ENCODE results near the gene PPFIBP1. TPM values are rescaled to one million over a fixed set of nuclear protein-coding genes. Genes with fewer than 3 reads are reported as not detected.
"Not testable (repeated sequence)": the region's sequence is repeated elsewhere in the genome, so short reads cannot be mapped to it uniquely, and the experiment has no call there.

Gene PPFIBP1
- total RNA-seq, 2 donors from 2014 or later = 65.2 to 66.0 TPM

DNA sequence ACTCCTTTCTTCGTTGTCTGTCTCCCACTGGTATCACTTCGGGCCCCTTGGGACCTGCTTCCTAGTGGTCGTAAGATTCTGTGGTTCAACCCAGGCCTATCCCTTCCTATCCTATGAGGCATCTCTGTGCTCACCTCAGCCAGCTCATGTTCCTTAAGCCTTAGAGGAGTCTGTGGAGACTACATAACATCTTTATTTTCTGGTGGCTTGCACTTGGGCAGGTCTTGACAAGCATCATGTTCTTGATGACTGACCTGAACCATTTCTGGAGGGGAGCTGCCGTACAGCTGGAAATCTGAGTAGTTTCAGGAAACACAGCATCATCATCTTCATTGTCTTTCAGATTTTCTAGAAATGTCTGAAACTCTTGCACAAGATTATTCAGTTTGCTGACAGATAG, 69.3 kb downstream of the PPFIBP1 start:
- no peak overlapping the region for H3K4me3 ChIP-seq
- DNase-seq (ENCODE audit: low spot score) = no peak
- no peaks in the 10 kb centered on the region for H3K9me3 ChIP-seq
- TF ChIP-seq, protein P1, sequence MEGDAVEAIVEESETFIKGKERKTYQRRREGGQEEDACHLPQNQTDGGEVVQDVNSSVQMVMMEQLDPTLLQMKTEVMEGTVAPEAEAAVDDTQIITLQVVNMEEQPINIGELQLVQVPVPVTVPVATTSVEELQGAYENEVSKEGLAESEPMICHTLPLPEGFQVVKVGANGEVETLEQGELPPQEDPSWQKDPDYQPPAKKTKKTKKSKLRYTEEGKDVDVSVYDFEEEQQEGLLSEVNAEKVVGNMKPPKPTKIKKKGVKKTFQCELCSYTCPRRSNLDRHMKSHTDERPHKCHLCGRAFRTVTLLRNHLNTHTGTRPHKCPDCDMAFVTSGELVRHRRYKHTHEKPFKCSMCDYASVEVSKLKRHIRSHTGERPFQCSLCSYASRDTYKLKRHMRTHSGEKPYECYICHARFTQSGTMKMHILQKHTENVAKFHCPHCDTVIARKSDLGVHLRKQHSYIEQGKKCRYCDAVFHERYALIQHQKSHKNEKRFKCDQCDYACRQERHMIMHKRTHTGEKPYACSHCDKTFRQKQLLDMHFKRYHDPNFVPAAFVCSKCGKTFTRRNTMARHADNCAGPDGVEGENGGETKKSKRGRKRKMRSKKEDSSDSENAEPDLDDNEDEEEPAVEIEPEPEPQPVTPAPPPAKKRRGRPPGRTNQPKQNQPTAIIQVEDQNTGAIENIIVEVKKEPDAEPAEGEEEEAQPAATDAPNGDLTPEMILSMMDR (IDR thresholded peaks at IDR 0.05) = no peak
- no peaks in the 10 kb centered on the region for H3K36me3 ChIP-seq
- peak overlapping the region; percentile 8 to 53 for H3K27ac ChIP-seq
- H3K4me1 ChIP-seq = peaks cover 0 to 33% of the 10 kb centered on the region in 2 donors
- H3K27me3 ChIP-seq = no peaks in the 10 kb centered on the region

DNA sequence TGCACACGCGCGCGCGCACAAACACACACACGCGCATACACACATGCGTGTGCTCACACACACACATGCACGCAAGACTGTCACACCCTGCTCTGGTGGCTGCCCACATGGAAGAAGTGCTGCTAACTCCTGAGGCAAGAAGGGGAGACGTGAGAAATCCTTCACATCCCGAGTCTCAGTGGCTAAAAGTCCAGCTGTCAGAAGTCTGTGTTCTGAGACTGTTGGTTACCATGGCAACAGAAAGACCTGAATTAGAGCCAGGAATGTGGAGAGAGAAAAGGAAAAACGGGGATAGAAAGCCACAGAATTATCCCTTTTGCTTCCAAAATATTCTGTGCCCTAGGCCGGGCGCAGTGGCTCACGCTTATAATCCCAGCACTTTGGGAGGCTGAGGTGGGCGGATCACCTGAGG, 71.2 kb downstream of the PPFIBP1 start:
- Histone ChIP-seq H3K9me3 (no peaks in the 10 kb centered on the region), H3K4me3 (no peak overlapping the region), H3K27ac (peak overlapping the region; percentile 27 to 46), H3K27me3 (no peaks in the 10 kb centered on the region), H3K36me3 (no peaks in the 10 kb centered on the region), H3K4me1 (peaks cover 0 to 44% of the 10 kb centered on the region in 2 donors)
- TF ChIP-seq, protein P1 (IDR thresholded peaks at IDR 0.05) = no peak
- peak; percentile 76 for DNase-seq (ENCODE audit: low spot score)

DNA sequence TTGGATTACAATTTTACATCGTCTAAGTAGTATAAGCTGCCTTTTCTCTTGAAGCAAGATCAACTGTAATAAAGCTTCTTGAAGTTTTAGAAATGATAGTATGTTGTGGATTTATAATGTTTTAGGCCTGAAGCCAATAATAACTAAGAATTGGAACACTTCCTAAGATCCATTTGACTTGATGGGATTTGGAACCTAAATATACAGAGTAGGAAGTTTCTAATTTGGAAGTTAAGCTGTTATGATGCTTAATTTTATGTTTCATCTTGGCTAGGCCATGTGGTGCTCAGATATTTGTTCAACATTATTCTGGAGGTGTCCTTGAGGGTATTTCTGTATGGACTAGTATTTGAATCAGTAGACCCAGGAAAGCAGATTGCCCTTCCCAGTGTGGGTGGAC, 74.9 kb downstream of the PPFIBP1 start:
- H3K9me3 ChIP-seq; H3K27me3 ChIP-seq; H3K4me3 ChIP-seq; H3K27ac ChIP-seq; H3K36me3 ChIP-seq; DNase-seq (ENCODE audit: low spot score): not testable (repeated sequence)
- peaks cover 0 to 42% of the 10 kb centered on the region in 2 donors for H3K4me1 ChIP-seq

DNA sequence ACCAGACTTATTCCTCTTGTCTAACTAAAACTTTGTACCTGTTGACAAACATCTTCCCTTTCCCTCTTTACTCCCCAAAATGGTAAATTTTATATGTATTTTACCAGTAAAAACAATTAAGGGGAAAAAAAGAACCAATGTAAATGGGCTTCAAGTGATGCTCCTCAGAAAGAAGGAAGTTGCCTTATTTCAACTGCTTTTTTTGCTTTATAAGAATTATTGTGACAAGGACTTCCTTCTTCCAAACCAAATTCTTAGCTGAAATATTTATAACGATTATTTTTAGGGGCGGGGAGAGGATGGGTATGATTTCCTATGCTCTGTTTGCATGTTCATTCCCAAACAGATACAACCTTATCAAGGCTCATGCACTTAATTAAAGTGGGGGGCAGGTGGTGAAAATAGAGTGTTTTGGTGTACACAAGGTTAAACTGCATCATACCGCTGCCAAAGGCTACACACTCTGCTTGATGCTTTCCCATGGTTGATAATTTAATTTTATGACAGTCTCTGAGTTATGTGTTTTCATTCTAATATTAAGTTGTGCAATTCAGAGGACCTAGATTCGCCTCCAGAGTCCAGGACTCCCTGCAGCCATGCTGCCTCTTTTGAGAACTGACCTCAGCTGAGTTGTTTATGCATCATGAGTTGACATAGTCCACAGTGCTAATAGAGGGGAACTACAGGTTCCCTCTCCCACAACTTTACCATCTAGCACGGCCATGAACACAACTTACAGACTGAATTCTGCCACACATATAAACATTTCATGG, 77.2 kb downstream of the PPFIBP1 start:
- H3K27ac ChIP-seq; DNase-seq (ENCODE audit: low spot score); H3K9me3 ChIP-seq; H3K36me3 ChIP-seq; H3K27me3 ChIP-seq; H3K4me3 ChIP-seq: not testable (repeated sequence)
- peaks cover 0 to 30% of the 10 kb centered on the region in 2 donors for H3K4me1 ChIP-seq

DNA sequence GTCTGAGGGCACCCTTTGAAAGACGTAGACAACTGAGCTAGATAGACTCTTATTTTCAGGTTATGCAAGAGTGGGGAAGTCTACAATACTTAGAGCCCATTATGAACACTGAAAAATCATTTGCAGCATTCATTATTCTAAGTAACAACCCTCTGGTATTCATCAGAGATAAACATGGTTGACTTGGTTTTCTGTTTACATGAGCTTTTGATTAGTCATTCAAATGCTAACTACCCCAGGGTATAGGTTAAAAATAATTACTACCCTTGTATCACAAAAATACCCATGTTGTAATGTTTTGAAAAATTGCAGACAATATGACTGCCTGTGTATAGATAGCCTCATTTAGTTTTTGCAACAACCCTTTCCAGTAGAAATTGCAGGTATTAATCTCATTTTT, 78.5 kb downstream of the PPFIBP1 start:
- Histone ChIP-seq H3K27ac (no peak overlapping the region), H3K4me3 (no peak overlapping the region), H3K36me3 (no peaks in the 10 kb centered on the region), H3K4me1 (peaks cover 0 to 35% of the 10 kb centered on the region in 2 donors), H3K9me3 (no peaks in the 10 kb centered on the region), H3K27me3 (no peaks in the 10 kb centered on the region)
- no peak for DNase-seq (ENCODE audit: low spot score)
- TF ChIP-seq, protein P1 (IDR thresholded peaks at IDR 0.05) = no peak

DNA sequence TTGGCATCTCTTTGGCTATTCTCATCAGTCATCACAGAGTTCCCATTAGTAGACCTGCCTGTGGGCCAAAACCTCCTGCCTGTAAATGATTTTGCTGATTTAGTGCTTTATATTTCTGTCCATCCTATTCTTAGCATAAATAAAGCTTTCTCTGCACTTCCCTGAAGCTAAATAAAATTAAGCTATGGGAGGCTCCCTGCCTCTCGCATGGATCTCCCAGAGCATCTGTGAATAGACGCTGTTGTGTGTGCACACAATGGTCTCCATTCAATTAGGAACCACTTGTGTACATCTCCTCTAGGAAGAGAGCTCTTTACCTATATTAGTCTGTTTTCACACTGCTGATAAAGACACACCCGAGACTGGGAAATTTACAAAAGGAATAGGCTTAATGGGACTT, 80.4 kb downstream of the PPFIBP1 start:
- no peak for DNase-seq (ENCODE audit: low spot score)
- H3K4me1 ChIP-seq = peaks cover 0 to 31% of the 10 kb centered on the region in 2 donors
- H3K27me3 ChIP-seq = no peaks in the 10 kb centered on the region
- TF ChIP-seq, protein P1 (IDR thresholded peaks at IDR 0.05) = no peak
- H3K9me3 ChIP-seq = no peaks in the 10 kb centered on the region
- no peak overlapping the region for H3K4me3 ChIP-seq
- H3K36me3 ChIP-seq = no peaks in the 10 kb centered on the region
- no peak overlapping the region for H3K27ac ChIP-seq

DNA sequence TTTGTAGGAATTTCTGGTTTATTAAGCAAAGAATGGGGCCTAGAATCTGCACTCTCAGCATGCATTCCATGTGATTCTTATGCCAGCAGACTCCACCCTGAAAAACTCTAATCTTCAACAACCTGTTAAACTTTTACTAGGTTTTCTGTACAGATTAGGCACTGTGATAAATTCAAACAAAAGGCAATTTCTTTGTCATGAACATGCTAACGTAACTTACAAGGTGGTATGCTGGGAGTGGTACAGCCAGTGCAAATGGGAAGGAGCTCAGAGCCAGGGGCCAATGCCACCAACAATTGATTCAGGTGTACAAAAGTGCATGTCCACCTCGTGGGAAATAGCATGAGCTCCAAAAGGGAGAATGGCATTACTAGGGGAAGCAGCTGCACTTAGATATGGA, 83.0 kb downstream of the PPFIBP1 start:
- H3K27me3 ChIP-seq = no peaks in the 10 kb centered on the region
- no peak for DNase-seq (ENCODE audit: low spot score)
- TF ChIP-seq, protein P1 (IDR thresholded peaks at IDR 0.05) = no peak
- no peak overlapping the region for H3K4me3 ChIP-seq
- no peaks in the 10 kb centered on the region for H3K9me3 ChIP-seq
- no peak overlapping the region for H3K27ac ChIP-seq
- H3K36me3 ChIP-seq = no peaks in the 10 kb centered on the region
- peaks cover 0 to 33% of the 10 kb centered on the region in 2 donors for H3K4me1 ChIP-seq
